Measurements from ENCODE around the gene MAPKBP1.
"Not testable (repeated sequence)": the region's sequence is repeated elsewhere in the genome, so short reads cannot be mapped to it uniquely, and the experiment has no call there.

The MAPKBP1 gene

DNA sequence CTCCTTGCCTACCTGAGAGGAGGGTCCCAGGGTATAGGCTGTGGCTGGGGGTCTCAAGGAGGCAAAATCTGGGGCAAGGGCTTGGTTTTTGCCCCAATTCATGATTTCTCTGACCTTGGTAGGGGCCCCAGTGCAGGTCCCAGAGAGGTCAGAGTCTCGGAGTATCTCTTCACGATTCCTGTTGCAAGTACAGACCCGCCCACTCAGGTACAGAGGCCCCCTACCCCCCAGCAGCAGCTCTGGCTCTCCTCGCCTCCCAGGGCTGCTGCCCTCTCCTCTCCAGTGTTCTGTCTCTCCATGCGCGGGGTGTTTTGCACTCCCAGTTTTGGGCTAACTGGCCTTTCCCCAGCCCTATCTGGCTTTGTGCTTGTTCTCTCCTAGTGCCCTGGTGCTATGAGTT is 48.2 kb downstream of the MAPKBP1 start:
- DNase-seq (ENCODE audit: insufficient read length) (no peak), FAIRE-seq (no peak)
- TF ChIP-seq POLR2AphosphoS5 (IDR thresholded peaks at IDR 0.05; ENCODE audit: low read depth, low read length) (no peak), POLR2A (IDR thresholded peaks at IDR 0.05; ENCODE audit: low read depth, low read length) (no peak), TAF1 (IDR thresholded peaks at IDR 0.05; ENCODE audit: borderline replicate concordance, low read depth, low read length) (no peak)

DNA sequence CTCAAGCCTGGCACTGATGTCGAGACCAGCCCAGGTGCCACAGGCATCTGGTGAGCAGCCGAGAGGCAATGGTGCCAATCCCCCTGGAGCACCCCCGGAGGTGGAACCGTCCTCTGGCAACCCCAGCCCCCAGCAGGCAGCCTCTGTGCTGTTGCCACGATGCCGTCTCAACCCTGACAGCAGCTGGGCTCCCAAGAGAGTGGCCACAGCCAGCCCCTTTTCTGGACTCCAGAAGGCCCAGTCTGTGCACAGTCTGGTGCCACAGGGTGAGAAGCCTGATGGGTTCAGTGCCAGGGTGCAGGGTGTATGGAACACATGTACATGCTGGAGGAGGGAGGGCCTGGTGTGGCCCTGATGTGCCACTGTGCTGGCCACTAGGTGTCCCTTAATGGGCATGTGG is 48.7 kb downstream of the MAPKBP1 start:
- no peak for DNase-seq (ENCODE audit: insufficient read length)
- no peak for FAIRE-seq

DNA sequence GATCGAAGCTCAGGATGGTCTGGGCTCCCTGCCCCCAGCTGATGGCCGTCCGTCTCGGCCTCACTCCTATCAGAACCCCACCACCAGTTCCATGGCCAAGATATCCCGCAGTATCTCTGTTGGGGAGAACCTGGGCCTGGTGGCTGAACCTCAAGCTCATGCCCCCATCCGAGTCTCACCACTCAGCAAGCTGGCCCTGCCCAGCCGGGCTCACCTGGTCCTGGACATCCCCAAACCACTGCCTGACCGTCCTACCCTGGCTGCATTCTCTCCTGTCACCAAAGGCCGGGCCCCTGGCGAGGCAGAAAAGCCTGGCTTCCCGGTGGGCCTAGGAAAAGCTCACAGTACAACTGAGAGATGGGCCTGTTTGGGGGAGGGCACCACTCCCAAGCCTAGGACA is 49.2 kb downstream of the MAPKBP1 start:
- DNase-seq (ENCODE audit: insufficient read length) (no peak), FAIRE-seq (no peak)
- no peak for TF ChIP-seq TAF1 (IDR thresholded peaks at IDR 0.05; ENCODE audit: borderline replicate concordance, low read depth, low read length)
- TF ChIP-seq POLR2AphosphoS5 (IDR thresholded peaks at IDR 0.05; ENCODE audit: low read depth, low read length), result no peak
- TF ChIP-seq POLR2A (IDR thresholded peaks at IDR 0.05; ENCODE audit: low read depth, low read length), result no peak

More for the DNA sequence above, 48.7 kb downstream of the MAPKBP1 start:
- TF ChIP-seq POLR2A (IDR thresholded peaks at IDR 0.05; ENCODE audit: low read depth, low read length) (no peak), POLR2AphosphoS5 (IDR thresholded peaks at IDR 0.05; ENCODE audit: low read depth, low read length) (no peak)

DNA sequence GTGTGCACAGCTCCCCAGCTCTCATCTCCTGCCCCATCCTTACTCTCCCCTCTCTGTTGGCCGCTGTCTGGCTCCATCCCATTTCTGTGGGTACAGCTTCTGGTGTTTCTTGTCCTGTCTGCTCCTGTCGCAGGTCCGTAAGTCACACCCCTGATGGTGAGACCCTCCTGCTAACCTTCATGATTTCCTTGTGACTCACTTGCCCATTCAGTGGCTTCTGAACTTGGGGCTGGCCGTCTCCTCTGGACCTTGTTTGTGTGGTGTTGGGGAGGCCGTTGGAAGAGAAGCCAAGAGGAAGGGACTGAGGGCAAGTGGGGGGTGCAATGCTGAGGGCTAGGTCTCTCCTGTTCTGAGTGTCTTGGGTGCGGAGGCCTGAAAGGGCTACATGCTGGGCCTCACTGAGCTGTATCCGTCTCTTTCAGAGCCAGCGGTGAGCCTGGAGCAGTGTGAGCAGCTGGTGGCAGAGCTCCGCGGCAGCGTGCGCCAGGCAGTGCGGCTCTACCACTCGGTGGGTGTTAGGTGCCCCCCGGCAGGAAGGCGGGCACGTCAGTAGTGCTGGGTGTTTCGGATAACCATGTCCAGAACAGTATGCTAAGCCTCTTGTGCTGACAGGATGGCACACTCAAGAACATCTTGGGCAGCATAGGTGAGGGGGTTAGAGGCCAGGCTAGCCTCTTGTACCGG is 49.9 kb downstream of the MAPKBP1 start:
- FAIRE-seq (no peak), DNase-seq (ENCODE audit: insufficient read length) (no peak)
- TF ChIP-seq POLR2AphosphoS5 (IDR thresholded peaks at IDR 0.05; ENCODE audit: low read depth, low read length), result no peak

DNA sequence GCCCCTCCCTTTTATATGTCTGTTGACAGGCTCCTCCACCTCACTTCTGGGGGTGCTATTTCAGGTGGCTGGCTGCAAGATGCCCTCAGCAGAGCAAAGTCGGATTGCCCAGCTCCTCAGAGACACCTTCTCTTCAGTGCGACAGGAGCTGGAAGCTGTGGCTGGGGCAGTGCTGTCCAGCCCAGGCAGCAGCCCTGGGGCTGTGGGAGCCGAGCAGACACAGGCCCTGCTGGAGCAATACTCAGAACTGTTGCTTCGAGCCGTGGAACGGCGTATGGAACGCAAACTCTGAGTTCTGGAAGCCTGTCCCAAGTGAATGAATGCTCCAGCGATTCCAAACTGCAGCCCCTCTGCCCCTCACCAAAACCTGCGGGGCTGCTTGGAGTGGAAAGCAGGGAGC is 50.9 kb downstream of the MAPKBP1 start:
- no peak for FAIRE-seq
- no peak for DNase-seq (ENCODE audit: insufficient read length)
- TF ChIP-seq POLR2A (IDR thresholded peaks at IDR 0.05; ENCODE audit: low read depth, low read length) (no peak), POLR2AphosphoS5 (IDR thresholded peaks at IDR 0.05; ENCODE audit: low read depth, low read length) (no peak), TAF1 (IDR thresholded peaks at IDR 0.05; ENCODE audit: borderline replicate concordance, low read depth, low read length) (no peak)

DNA sequence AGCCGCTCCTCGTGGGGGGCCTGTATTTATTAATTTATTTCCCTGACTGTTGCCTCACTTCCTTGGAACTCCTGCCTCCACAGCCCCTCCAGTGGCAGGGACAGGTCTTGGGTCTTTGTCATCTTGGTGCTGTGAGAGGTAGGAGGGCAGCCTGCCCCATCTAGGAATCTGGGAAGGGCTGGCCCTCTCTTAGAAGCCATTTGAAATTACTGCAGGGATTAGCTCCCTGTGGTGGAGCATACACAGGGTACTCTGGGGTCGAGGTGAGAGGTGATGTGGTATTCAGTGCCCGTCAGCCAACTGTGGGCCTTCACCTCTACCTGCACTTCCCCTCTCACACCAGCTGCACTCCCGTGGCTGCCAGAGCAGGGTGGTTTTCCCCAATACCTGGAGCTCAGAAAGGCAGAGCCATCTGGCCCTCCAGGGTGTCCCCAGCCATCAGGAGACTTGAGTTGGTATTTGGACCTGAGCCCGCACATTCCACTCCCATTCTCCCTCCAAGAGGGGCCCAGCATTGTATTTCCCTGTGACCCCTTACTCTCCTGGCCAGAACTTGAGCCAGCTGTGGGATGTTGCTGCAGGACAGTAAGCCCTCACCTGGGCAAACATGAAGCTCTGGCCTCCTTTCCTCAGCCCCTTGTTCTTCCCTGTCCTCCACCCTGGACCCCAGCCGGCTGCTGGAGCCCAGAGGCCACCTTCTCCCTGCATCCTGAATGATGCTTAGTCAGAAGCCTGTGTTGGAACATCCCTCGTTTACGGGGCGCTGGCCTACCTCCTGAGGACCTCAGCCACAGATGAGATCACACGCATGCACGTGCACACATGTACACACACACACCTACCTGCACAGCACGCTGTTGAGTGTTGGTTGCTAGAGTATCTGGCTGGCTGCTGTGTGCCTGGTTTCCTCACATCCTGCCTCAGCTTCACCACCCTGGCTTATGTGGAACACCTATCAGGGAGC is 51.6 kb downstream of the MAPKBP1 start:
- FAIRE-seq (no peak), DNase-seq (ENCODE audit: insufficient read length) (no peak)
- TF ChIP-seq TAF1 (IDR thresholded peaks at IDR 0.05; ENCODE audit: borderline replicate concordance, low read depth, low read length) (no peak), POLR2AphosphoS5 (IDR thresholded peaks at IDR 0.05; ENCODE audit: low read depth, low read length) (no peak), POLR2A (IDR thresholded peaks at IDR 0.05; ENCODE audit: low read depth, low read length) (no peak)

DNA sequence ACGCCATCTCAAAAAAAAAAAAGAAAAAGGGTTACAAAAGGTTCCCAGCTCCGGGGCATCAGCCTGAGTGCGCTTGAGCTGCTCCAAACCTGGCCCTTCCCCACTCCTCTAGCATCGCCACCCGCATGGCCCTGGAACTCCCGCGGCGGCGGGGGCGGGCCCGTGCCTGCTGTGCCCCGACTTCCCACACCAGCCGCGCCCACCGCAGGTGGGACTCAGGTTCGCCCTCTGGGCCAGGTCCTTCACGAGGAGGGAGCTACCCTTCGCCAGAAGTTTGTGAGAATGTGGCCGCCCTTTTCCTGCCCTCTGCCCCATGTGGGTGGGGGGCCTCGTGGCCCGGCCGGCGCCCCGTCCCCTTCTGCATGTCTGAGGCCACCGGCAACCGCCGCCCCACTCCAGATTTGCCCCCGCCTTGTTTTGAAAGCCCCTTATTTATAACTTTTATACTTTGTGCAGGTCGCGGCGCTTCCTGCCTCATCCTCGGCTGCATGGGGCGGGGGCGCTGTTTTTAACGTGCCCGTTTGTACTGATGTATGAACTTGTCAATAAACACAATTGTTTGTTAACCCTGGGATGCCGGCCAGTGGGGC is 53.1 kb downstream of the MAPKBP1 start:
- FAIRE-seq, result no peak
- no peak for DNase-seq (ENCODE audit: insufficient read length)
- no peak for TF ChIP-seq POLR2AphosphoS5 (IDR thresholded peaks at IDR 0.05; ENCODE audit: low read depth, low read length)

DNA sequence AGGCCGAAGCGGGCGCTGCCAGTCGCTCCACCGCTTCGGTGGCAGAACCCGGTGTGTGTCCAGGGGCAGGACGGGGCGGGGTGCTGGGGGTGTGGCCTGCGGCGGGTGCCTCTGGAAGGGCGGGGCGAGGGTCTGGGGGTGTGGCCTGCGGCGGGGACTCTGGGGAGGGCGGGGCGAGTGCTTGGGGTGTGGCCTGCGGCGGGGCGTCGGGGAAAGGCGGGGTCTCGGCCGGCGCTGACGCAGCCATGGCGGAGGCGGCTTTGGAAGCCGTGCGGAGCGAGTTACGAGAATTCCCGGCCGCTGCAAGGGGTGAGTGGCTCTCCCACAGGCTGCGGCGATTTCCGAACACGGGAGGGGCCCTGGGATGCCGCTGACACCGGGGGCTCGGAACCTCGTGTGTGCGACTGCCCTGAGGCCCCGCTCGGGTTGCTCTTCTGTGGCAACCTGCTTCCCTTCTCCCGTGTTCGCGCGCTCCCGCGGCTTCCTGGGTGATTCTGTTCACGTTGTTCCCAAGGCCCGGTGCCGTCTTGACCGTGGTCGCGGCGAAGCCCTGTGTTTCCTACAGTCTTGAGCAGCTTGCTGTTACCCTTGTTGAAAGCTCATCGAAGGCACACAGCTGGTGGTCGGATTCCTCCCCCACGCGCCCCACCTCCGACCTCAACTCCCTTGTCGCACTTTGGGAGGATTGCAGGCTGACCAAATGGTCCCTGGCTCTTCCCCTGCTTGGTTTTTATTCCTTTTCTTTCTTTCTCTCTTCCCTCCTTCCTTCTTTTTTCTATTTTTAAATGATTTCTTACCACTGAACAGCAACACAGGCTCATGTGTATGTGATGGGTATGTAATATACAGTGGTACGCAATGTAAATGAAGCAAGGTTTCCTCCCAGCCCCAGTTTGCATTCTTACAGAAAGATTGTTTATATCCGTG is 53.9 kb downstream of the MAPKBP1 start, which contains the start of gene JMJD7:
Gene JMJD7 (plus strand): TSS at position 213 of the 927 bp plus-strand sequence. CDS start 33 bp downstream, at position 246.
- peak; percentile 99 for DNase-seq (ENCODE audit: insufficient read length)
- FAIRE-seq, result peak; percentile 96
- TF ChIP-seq TAF1 (IDR thresholded peaks at IDR 0.05; ENCODE audit: borderline replicate concordance, low read depth, low read length) (no peak), POLR2AphosphoS5 (IDR thresholded peaks at IDR 0.05; ENCODE audit: low read depth, low read length) (0 out of 2 replicates have a peak, but pooled peaks have one; percentile 34), POLR2A (IDR thresholded peaks at IDR 0.05; ENCODE audit: low read depth, low read length) (peak; percentile 67; the same call in 1 of the 2 replicates)

DNA sequence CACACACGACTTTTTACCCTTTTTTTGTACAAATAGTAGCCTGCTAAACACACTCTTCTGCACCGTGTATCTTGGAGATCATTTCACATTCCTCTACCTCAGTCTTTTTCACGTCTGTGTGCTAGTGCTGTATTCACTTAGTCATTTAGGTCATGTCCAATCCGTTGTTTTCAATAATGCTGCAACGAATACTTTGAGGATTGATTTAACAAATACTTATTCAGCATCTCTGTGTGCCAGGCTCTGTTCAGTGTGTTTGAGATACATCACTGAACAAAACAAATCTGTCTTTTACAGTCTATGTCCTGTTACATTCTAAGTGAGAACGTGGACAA is 54.5 kb downstream of the MAPKBP1 start:
- FAIRE-seq (no peak), DNase-seq (ENCODE audit: insufficient read length) (no peak)
- TF ChIP-seq TAF1 (IDR thresholded peaks at IDR 0.05; ENCODE audit: borderline replicate concordance, low read depth, low read length), result no peak
- TF ChIP-seq POLR2A (IDR thresholded peaks at IDR 0.05; ENCODE audit: low read depth, low read length), result no peak
- TF ChIP-seq POLR2AphosphoS5 (IDR thresholded peaks at IDR 0.05; ENCODE audit: low read depth, low read length), result no peak

DNA sequence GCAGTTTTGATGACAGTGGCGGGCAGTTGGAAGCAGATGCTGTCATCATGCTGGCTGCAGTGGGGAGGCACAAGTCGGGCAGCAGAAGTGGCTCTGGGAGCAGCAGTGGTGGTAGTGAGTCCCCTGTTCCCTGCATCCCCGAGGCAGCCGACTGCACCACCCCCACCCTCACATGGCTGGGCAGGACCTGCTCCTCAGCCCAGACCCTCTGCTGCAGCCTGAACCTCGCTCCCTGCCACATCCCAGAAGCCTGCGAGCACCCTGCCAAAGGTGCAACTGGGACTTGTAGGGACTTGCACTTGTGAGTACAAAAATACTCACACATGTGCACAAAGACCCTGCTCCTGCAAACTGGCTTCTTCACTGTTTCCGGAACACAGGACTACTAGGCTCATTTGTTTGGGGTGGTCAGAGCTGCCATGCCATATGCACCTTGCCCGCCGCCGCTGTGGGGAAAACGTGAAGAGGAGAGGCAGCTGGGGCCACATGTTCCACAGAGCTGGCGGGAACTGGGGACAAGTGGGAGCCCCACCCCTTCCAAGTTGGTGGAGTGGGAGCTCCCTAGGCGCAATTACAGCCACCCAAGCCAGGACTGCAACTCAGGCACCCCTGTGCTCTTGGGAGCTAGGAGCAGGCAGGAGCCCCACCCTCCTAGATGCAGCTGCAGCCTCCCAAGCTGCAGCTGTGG is 55.8 kb downstream of the MAPKBP1 start:
- DNase-seq (ENCODE audit: insufficient read length) (no peak), FAIRE-seq (no peak)
- TF ChIP-seq TAF1 (IDR thresholded peaks at IDR 0.05; ENCODE audit: borderline replicate concordance, low read depth, low read length), result no peak
- no peak for TF ChIP-seq POLR2A (IDR thresholded peaks at IDR 0.05; ENCODE audit: low read depth, low read length)
- TF ChIP-seq POLR2AphosphoS5 (IDR thresholded peaks at IDR 0.05; ENCODE audit: low read depth, low read length), result no peak

DNA sequence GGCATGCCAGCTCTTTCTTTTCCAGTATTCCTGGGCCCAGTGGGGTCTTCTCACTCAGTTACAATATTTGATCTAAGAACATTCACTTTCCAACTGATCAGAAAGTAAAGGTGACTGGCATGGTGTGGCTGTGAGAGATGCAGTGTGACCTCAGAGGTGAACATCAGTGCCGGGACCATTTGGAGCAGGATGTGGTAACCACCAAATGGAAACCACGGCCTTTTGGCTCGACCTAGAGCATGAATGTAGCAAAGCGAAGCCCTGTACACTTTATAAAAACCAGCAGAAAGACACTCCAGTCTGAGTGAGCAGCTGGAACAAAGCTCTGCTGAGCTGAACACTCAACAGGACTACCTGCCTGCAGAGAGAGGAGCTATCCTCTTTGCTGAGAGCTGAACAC is 57.0 kb downstream of the MAPKBP1 start:
- not testable (repeated sequence) for FAIRE-seq; DNase-seq (ENCODE audit: insufficient read length)
